AG04449 (cell line): ENCODE results near the gene TPGS1.

Source experiments
- CTCF ChIA-PET: fragments of 350-600 bp; formaldehyde crosslinking; extraction: SDS; loops from one replicate; lab custom pipeline; 2021; ENCODE audit warnings: antibody characterized with exemption; lab: Yijun Ruan, JAX
- POLR2A ChIA-PET: fragments of 400-600, 350-600 bp; formaldehyde crosslinking; extraction: SDS; loops from one replicate; lab custom pipeline; 2020; ENCODE audit warnings: antibody characterized with exemption, inconsistent platforms; lab: Yijun Ruan, JAX
- DNase-seq: peaks from one replicate; pipeline ENCODE4 v3.0.0-alpha.2; 2010; ENCODE audit warnings: low read depth, low spot score
- H3K4me3 ChIP-seq: 2 replicates; pipeline ENCODE4 v1.5.1; 2011; ENCODE audit warnings: low read depth, mild to moderate bottlenecking, control low read depth, low read length
- TF ChIP-seq, protein P1 (sequence below): IDR thresholded peaks from one replicate; pipeline ENCODE4 v1.5.1; 2011; ENCODE audit warnings: mild to moderate bottlenecking, moderate library complexity, low read length, control low read depth, inconsistent platforms; ENCODE audit not compliant: insufficient read depth; ENCODE audit errors: missing control alignments

The TPGS1 gene

GRCh38 chr19:483332-484072, 23.8 kb upstream of the TPGS1 start:
- CTCF ChIA-PET, result interaction anchor here (1.7 to 1.8 kb wide), 2 partner anchors 23 to 27 kb away, joined by 6 to 8 read pairs; no protein-coding TSS in a partner anchor
- no peak for DNase-seq
- TF ChIP-seq, protein P1, sequence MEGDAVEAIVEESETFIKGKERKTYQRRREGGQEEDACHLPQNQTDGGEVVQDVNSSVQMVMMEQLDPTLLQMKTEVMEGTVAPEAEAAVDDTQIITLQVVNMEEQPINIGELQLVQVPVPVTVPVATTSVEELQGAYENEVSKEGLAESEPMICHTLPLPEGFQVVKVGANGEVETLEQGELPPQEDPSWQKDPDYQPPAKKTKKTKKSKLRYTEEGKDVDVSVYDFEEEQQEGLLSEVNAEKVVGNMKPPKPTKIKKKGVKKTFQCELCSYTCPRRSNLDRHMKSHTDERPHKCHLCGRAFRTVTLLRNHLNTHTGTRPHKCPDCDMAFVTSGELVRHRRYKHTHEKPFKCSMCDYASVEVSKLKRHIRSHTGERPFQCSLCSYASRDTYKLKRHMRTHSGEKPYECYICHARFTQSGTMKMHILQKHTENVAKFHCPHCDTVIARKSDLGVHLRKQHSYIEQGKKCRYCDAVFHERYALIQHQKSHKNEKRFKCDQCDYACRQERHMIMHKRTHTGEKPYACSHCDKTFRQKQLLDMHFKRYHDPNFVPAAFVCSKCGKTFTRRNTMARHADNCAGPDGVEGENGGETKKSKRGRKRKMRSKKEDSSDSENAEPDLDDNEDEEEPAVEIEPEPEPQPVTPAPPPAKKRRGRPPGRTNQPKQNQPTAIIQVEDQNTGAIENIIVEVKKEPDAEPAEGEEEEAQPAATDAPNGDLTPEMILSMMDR, result no peak
- H3K4me3 ChIP-seq, result no peak overlapping the region
- POLR2A ChIA-PET, result no interaction called here

DNA sequence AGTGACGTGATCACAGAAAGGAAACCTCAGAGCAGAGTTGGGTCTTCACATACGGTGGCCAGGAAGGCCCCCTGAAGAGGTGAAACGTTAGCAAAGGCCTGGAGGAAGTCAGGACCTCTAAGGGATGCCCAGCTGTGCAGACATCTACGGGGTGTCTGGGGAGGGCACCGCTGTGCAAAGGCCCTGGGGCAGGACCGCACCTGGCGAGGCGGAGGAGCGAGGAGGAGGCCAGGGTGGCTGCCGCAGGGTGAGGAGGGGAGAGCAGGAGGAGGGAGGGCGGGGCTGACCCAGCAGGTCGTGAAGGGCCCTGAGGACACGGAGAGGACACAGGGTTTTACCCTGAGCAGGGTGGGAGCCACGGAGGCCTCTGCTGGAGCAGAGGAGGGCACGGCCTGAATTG, 22.8 kb upstream of the TPGS1 start:
- TF ChIP-seq, protein P1, result no peak
- no peak for DNase-seq
- no peak overlapping the region for H3K4me3 ChIP-seq
- POLR2A ChIA-PET, result no interaction called here
- CTCF ChIA-PET, result interaction anchor here (1.7 to 1.8 kb wide), 2 partner anchors 22 to 26 kb away, joined by 6 to 8 read pairs; no protein-coding TSS in a partner anchor

GRCh38 chr19:485077-485476, 22.2 kb upstream of the TPGS1 start:
- H3K4me3 ChIP-seq, result no peak overlapping the region
- ChIA-PET CTCF (interaction anchor here (3.4 kb wide), 1 partner anchor 25 kb away, joined by 15 read pairs; no protein-coding TSS in a partner anchor), POLR2A (no interaction called here)
- DNase-seq, result no peak
- TF ChIP-seq, protein P1, result no peak

DNA sequence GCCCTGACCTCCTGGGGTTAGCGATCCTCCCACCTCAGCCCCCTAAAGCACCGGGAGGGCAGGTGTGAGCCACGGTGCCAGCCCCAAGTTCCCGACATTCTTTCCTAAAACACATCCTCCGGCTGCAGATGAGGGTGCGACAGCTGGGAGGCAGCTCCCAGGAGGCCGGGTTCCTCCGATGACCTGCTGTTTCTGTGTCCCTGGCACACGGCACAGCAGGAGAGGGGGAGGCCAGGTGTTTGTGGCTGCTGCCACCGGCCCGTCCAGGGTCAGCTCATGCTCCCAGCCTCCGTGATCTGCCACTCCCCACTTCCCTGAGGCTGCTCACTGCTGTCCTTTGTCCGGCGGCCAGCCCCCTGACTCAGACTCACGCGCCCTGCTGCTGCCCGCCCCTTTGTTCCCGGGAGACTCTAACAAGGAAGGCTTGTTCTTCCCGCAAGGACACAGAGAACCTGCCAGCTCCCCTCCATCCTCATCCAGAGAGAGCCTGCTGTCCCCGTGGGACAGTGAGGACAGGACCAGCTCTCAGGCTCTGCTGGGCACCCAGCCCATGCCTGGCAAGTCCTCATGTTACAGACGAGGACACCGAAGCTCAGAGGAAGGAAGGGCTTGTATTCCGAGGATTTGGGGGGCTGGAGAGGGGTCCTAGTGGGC, 21.6 kb upstream of the TPGS1 start:
- POLR2A ChIA-PET, result no interaction called here
- CTCF ChIA-PET, result interaction anchor here (3.4 kb wide), 1 partner anchor 25 kb away, joined by 15 read pairs; no protein-coding TSS in a partner anchor
- H3K4me3 ChIP-seq, result no peak overlapping the region
- TF ChIP-seq, protein P1, result no peak
- no peak for DNase-seq

DNA sequence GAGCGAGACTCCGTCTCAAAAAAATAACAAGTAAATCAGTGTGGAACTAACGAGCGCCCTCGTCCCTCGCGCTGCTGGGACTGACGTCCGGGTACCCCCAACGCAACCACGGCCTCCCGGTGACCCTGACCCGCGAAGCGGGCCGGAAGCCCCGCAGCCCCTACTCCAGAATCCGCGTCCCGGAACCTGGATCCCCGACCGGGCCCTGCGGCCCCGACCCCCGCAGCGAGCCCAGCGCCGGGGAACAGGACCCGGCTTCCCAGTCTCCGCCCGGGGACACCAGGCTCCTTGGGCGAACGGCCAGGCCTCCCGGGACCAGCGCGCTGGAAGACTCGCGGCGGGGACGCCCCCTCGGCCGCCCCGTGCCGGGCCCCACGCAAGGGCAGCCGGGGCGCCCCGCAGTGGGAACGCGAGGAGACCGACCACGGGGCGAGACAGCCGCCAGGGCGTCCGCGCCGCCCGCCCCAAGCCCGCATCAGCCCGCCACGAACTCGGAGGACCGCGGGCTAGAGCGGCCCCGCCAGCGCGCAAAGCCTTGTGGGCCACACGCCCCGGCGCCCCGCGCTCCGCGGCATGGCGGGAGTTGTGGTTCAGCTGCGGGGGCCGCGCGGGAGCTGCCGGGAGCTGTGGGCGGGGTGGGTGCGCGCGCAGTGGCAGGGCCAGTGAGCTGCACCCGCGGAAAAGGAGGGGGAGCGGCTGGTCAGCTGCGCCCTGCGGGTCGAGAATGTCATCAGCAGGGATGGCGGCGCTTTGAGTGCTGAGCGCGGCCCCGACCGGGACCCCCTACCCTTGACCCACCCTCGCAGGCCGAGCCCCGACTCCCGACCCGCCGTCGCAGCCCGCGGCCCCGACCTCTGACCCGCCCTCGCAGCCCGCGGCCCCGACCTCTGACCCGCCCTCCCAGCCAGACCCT, 18.5 kb upstream of the TPGS1 start:
- no peak for DNase-seq
- H3K4me3 ChIP-seq, result peak overlapping the region; percentile 72
- CTCF ChIA-PET, result interaction anchor here (0.9 to 3.4 kb wide), 4 partner anchors 10 to 22 kb away, joined by 3 to 15 read pairs (median 6); no protein-coding TSS in a partner anchor
- POLR2A ChIA-PET, result interaction anchor here (0.6 to 1.6 kb wide), 4 partner anchors 10 to 79 kb away, joined by 3 to 12 read pairs (median 4); no protein-coding TSS in a partner anchor
- TF ChIP-seq, protein P1, result no peak
